COLO668 (cell line): ENCODE data around the gene CEP135.
"Not testable (repeated sequence)": the region's sequence is repeated elsewhere in the genome, so short reads cannot be mapped to it uniquely, and the experiment has no call there.

Source experiments
- DNase-seq: peaks from one replicate; lab custom pipeline; 2025; ENCODE audit not compliant: unreplicated experiment; lab: John Stamatoyannopoulos, UW

The CEP135 gene

DNA sequence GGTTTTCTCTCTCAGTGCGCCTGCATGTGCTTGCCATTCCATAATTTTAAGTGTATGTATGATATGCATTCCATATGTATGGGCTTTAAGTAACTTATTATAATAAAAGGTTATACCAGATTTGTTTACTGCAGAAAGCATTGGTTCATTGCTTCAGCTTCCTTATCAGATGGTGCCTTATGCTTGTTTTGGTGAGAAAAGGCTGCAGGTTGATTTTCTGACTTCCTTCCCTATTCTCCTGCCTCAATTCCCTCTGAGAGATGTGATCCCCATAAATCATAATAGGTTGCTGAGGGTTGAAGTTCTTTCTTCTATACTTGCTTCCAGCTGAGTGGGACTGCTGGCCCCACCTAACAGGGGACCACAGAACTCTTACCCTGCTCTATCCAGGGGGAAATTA is 10.3 kb upstream of the CEP135 start:
- no peak for DNase-seq

DNA sequence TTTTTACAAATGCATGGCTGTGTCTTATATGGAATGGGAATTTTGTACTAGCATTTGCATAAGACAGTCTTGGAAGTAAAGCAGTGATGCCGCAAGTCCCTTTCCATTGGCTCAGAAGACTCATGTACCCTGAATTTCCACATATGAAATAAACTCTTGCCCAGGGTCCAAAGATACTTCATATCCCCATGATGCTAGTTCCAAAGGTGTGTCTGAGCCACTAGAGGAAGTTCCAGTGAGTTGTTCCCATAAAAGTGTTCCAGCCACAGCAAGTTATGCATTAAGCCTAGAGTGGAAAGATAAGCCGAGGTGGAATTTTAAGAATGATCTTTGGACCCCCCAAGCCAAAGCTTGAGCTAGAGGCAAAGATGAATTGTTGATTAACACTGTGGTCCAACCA is 9.3 kb upstream of the CEP135 start:
- no peak for DNase-seq

DNA sequence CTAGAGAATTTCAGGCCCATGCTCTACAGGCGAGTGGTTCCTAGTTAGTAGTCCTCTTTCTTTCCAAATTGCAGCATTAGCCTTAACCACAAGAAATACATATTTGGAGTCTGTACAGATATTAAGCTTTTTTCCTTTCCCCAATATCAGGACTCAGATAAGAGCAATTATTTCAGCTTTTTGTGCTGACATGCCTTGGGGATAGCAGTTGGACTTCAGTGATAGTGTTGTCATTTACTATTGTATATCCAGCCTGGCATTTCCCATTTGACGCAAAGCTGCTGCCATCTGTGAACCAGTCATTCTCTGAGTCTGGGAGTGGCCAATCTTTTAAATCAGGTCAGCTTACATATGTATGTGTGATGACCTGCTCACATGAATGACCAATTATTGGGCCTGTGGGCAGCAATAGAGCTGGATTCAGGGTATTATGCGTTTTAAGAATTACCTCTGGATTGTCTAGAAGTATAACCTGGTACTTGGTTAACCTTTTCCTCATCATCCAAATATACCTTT is 6.8 kb upstream of the CEP135 start:
- no peak for DNase-seq

DNA sequence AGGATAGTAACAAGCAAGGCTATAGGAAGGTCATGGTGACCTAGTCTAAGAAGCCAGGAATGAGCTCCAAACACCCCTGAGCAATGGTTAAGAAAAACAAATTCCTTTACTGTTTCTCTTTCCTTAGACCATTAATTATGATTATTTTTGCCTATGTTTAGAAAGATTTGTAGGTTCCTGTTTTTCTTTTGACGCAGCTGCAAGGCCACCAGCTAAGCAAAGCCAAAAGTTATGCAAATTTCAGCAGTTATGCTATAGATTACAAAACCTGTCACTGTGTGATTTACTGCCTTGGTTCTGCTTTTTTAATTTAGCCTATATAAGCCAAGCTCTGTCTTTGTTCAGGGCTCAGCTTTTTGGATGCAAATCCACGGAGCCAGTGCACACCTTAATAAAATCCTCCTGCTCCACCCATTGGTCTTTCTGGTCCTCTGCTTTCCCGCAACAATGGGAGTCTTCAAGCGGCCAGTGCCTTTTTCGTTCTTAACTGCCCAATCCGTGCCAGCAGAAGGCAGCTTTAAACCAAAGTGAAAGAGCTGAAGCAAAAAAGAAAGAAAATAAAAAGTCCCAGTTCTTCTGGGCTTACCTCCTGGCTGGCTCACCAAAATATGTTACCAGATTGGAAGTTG is 1.4 kb upstream of the CEP135 start:
- no peak for DNase-seq

DNA sequence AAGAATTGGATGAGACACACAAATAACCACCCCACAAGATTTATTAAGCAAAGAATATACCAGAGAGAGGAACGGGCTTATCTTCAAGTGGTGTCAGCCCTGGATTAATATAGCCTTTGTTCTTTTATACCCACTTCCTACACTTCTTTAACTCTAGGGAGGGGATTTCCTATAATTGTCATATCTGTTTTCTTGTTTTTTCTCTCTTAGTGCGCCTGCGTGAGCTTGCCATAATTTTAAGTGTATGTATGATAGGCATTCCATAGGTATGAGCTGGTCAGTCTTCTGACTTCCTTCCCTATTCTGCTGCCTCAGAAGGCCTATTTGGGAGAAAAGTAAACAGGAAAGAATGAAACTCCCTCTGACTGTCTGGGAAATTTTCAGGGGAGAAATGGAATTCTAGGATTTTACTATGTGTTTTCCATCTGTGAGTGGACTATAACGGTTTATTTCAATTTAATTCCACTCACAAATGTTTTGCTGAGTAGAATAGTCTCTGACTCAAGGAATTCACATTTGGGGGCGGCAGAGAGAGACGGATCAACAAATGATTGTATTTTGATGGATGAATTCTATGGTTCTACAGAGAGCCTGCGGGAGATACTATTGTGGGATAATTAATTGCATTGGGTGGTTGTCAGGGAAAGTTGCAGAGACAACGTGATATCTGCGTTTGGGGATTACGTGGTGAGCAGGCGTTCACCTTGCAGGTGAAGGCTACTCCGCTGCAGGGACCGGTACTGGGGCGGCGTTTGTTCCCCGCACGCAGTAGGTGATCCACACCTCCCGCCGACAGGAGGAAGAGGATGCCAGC is 626 bp upstream of the CEP135 start:
- no peak for DNase-seq

DNA sequence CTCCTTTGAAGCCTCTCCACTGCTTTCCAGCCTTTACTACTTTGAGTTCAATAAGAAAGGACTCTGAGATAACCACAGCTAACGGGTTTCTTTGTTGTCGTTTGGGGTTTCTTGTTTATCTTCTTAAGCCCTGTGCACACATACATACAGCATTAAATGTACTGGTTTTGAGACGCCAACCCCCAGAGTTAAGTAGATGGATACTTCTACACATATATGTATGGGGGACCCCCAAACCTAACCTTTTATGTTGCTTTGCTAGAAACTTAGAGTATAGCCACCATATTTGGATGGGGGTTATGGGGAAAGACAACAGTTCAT is 697 bp downstream of the CEP135 start:
- no peak for DNase-seq

DNA sequence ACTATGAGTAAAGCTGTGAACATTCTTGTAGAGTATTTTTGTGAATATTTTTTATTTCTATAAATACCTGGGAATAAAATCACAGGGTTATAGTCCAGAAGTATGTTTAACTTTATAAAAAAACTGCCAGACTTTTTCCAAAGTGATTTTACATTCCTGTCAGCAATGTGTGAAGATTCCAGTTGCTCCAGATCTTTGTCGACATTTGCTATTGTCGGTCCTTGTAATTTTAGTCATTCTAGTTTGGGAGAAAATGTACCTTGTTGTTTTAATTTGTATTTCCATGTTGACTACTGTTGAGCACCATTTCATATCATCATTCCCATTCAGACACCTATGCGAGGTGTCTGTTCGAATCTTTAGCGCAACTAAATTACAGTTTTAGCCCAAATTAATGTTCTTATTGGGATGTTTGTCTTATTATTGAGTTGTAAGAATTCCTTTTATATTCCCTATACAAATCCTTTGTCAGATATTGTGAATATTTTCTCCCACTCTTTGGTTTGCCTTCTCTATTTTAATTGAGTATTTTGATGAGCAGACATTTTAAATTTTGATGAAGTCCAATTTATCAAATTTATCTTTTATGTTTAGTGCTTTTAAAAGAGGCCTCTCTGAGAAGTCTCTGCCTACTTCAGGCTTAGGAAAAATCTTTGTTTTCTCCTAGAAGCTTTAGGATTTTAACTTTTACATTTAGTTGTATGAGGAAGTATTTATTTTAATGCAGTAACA is 2.6 kb downstream of the CEP135 start:
- DNase-seq, result no peak

DNA sequence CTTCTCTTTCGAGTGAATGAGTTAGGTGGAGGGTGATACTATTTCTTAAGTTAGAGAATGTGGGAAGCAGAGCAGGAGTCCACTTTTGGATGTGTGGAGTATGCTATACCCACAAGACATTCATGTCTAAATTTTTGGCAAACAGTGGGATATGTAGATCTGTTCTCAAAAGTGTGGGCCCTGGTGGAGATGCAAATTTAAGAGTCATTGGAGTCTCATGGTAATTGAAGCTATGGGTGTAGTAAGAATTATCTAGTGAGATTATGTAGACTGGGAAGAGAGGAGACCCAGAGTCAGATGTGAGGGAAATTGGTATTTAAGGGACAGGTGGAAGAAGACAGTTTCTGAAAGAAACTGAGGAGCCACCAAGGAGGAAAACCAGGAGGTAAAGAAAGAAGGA is 7.0 kb downstream of the CEP135 start:
- no peak for DNase-seq

DNA sequence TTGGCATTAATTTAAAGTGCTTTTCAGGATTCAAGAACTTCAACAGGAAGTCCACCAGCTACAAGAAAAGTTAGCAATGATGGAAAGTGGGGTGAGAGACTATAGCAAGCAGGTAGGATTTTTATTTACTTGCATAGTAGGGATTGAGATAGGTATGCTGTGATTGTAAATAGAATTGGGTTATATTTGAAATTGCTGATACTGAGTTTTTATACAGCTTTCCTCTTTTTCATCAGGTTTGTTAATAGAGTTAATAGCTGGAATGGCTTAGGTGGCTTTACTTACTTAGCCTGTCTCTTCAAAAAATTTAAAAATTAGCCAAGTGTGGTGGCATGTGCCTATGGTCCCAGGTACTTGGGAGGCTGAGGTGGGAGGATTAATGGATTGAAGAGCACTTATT is 10.9 kb downstream of the CEP135 start:
- no peak for DNase-seq

DNA sequence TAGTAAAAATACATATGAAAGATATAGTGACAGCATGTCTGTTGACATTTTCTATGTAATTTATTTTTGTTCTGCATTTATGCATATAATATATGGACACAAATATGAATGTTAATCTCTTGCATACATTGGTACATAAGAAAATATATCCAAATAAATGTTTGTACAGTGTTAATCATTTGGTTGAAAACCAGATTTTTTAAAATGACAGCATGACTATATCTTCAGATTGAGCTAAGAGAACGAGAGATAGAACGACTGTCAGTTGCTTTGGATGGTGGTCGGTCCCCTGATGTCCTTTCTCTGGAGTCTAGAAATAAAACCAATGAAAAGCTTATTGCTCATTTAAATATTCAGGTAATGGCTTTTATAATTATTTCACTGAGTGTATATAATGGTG is 15.3 kb downstream of the CEP135 start:
- no peak for DNase-seq

DNA sequence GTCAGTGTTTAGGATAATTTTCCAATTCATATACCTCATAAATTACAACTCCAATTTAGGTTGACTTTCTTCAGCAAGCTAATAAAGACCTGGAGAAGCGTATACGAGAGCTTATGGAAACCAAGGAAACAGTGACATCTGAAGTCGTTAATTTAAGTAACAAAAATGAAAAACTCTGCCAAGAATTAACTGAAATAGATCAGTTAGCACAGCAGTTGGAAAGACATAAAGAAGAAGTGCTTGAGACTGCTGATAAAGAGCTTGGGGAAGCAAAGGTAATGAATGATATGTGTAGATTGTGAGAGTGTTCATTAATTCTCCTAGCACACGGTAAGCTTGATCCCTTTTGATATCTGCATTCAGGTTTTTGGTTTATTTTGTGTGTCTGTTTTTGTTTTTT is 16.8 kb downstream of the CEP135 start:
- DNase-seq, result no peak

DNA sequence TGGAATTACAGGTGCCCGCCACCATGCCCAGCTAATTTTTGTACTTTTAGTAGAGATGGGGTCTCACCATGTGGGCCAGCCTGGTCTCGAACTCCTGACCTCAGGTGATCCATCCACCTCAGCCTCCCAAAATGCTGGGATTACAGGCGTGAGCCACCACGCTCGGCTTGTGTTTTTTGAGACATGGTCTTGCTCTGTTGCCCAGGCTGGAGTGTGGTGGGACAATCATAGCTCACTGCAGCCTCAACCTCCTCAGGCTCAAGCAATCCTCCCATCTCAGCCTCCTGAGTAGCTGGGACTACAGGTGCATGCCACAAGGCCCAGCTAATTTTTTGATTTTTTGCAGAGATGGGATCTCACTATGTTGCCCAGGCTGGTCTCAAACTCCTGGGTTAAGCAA is 17.6 kb downstream of the CEP135 start:
- not testable (repeated sequence) for DNase-seq

DNA sequence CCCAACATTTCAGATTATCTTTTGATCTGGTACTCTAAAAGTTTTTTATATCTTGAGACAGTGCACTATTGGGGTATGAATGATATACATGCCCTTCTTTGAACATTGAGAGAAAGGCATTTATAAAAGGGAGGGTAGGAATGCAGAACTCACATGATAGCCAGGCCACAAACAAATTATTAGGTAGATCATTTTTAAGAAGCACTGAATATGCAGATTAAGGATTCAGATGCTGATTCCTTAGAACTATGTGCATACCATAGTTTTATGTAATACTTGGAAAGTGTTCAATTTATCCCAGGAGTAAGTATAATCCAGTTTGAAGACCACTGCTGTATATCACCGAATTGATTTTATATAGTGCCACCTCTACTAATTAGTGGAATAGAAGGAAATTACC is 18.6 kb downstream of the CEP135 start:
- DNase-seq, result no peak

DNA sequence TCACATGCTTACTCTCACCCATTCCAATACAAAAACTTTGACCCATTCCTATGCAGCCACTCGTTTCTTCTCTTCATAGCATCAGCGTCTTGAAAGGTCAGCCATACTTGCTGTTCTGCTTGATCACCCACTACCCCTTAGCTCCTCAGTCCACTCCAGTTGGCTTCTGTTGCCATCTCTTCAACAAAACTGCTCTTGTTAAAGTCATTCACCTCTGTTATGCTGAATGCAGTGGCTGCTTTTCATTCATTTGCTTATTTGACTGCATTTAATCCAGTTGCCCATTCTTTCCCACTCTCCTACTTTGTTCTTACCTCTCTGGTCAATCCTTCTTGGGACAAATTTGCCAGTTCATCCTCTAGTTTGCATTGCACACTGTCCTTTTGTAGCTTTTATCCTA is 24.9 kb downstream of the CEP135 start:
- DNase-seq, result no peak

DNA sequence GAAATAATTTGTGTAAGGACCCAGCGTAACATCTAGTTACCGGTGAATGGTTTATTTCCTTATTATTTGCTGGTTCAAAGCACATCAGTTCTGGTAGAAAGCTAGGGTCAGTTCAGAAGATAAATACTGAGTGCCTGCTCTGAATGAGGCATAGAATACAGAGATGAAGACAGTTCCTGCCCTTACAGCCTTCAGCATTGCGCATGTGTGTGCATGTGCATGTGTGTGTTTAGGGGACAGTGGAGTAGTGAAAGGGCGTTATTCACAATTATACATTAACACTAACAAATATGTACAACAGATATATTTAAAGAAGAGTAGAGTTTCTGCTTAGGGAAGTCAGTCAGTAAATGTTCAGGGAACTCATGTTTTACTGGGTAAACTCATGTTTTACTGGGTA is 29.1 kb downstream of the CEP135 start:
- no peak for DNase-seq

DNA sequence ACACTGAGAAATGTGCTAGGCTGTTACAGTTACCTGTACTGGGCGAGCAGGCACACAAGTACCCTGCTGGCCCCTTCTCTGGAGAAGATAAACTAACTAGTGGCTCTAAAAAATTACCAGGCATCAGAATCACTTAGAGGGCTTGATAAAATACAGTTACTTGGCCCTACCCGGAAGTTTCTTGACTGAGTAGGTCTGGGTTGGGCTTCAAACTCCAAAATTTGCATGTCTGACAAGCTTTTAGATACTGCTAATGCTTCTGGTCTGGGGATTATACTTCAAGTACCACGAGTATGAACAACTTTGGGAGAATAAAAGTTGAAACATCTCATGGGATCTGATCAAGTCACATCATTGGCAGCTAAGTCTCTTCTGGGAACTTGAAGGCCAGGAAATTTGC is 30.8 kb downstream of the CEP135 start:
- no peak for DNase-seq

DNA sequence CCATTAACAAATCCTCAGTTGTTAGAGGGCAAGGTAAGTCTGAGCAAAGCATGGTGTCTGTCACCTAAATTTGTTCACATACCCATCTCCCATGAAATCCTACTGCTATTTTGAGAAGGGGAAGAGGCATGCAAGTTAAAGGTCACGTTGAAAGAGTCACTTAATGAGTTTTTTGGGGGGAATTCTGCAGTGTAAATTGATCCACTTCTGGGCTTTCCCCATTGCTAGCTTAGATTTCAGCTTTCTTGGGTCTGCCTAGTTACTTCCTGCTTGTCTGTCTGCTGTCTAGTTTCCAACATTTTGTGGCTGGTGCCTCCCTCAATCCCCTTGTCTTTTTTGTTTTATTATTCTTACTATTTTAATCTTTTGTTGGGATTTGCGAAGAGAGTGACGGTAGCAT is 32.0 kb downstream of the CEP135 start:
- DNase-seq, result no peak

DNA sequence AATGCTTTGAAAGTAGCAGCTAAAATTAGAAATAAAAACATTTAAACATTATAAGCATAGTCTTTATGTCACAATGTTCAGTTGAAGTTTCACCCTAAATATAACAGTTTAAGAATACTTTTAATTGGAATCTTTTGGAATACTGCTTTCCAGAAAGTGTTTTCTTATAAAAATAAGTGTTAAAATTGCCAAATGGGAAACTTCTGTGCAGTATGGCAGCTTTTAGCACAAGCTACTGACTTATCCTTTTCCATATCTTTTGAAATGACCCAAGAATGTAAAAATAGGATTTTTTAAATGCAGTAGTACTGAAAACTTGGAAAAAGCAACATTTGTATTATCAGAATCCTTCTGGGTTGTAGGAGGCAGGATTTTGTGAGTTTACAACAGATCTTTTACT is 34.2 kb downstream of the CEP135 start:
- DNase-seq, result no peak

DNA sequence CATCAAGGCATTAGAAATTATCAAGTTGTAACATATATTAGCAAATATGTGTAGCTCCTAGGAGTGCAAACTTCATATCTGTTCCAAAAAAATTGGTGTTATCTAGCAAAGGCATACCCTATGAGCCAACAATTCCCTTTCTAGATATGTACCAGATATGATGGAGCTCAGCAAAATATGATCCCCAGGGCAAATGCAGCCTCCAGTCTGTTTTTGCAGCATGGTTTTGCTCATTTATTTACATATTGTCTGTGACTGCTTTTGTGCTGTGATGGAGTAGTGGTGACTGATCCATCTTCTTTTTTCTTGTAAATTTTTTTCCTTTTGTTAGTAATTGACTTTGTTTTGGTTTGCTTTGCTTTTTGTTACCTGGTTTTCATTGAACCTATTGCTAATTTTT is 41.0 kb downstream of the CEP135 start:
- no peak for DNase-seq

DNA sequence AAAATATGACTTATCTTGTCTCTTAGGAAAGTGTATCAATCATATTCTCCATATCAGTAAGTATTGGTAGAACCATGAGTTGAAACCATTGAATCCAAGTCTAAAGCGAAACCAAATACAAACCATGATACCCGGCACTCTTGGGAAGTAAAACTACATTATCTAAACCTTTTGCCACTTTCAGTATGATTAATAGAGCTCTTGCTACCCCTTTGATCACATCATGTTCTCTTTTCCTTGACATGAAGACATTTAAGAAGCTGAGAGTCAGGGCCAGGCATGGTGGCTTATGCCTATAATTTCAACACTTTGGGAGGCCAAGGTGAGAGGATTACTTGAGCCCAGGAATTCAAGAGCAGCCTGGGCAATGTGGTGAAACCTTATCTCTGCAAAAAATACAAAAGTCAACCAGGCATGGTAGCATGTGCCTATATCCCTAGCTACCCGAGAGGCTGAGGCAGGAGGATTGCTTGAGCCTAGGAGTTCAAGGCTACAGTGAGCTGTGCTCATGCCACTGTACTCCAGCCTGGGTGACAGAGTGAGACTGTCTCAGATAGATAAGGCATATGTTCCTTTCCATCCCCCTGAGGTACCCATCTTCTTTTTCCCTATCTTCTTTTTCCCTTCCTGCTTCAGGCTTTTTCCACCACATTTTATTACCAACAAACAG is 45.4 kb downstream of the CEP135 start:
- DNase-seq, result no peak

DNA sequence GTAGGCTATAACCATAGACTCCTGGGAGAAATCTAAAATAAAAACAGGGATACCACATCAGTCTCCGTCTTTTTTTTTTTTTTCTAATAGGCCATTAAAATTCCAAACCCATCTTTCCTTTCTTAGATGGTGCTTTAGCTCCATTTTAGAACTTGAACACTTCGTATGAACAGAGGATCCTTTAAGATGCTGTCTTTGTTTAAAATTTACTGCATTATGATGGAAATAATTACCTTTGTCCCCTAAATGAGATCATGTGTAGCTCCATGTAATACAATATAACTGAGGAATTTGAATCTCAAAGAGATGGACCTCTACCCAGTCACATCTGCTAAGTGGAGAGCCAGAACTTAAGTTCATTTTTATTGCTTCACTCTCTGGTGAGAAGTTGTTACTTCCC is 47.9 kb downstream of the CEP135 start:
- DNase-seq, result no peak

DNA sequence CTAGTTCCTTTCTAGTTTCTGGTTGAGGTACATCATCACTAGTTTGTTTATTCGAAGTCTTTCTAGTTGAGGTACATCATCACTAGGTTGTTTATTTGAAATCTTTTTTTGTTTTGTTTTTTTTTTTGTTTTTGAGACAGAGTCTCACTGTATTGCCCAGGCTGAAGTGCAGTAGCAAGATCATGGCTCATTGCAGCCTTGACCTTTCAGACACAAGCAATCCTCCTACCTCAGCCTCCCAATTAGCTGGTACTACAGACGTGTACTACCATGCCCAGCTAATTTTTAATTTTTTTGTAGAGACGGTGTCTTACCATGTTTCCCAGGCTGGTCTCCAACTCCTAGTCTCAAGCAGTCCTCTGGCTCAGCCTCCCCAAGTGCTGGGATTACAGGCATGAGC is 54.9 kb downstream of the CEP135 start:
- DNase-seq, result no peak
